22Rv1 (cell line): ENCODE results near the gene SORCS2.

Experiments used
- H3K27ac ChIP-seq: fragments of 450-650 bp; 2 replicates; pipeline ENCODE4 v1.5.1; 2017
- ZFX ChIP-seq: fragments of 450-650 bp; IDR thresholded peaks from 2 replicates; pipeline ENCODE4 v1.6.1; 2017; ENCODE audit warnings: antibody characterized with exemption, borderline replicate concordance
- TF ChIP-seq, protein P1 (sequence below): fragments of 450-650 bp; IDR thresholded peaks from 2 replicates; pipeline ENCODE4 v1.5.1; 2017; ENCODE audit warnings: mild to moderate bottlenecking

SORCS2 gene

GRCh38 chr4:7777017-7777710 is 584.8 kb downstream of the SORCS2 start:
- TF ChIP-seq, protein P1, sequence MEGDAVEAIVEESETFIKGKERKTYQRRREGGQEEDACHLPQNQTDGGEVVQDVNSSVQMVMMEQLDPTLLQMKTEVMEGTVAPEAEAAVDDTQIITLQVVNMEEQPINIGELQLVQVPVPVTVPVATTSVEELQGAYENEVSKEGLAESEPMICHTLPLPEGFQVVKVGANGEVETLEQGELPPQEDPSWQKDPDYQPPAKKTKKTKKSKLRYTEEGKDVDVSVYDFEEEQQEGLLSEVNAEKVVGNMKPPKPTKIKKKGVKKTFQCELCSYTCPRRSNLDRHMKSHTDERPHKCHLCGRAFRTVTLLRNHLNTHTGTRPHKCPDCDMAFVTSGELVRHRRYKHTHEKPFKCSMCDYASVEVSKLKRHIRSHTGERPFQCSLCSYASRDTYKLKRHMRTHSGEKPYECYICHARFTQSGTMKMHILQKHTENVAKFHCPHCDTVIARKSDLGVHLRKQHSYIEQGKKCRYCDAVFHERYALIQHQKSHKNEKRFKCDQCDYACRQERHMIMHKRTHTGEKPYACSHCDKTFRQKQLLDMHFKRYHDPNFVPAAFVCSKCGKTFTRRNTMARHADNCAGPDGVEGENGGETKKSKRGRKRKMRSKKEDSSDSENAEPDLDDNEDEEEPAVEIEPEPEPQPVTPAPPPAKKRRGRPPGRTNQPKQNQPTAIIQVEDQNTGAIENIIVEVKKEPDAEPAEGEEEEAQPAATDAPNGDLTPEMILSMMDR = no peak
- no peak for TF ChIP-seq ZFX
- H3K27ac ChIP-seq = no peak overlapping the region

DNA sequence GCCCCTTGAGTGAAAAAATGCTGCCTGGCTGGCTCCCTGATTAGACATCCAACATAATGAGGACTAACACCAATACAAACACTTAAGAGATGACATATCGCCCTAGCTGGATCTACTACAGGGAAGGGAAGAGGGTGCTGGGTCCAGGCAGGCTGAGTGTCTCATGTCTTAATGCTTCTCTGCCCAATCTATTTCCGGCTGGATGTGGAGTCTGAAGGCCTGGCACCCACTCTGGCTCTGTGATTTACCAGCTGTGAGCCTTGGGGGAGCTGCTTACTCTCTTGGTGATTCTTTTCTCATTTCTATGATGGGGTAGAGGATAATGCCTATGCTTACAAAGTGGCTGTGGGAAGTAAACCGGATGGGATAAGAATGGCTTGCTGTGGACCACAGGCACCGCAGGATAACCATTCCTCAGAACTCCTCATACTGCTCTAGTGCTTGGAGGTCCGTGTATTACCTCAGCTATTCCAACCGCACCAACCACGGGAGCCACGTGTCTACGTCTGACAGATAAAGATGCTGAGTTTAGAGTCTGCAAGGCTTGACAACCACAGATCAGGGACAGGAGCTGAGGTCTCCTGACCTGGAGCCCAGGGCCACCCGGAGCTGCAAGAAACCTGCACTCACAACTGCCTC is 585.7 kb downstream of the SORCS2 start:
- no peak for TF ChIP-seq ZFX
- TF ChIP-seq, protein P1 = no peak
- no peak overlapping the region for H3K27ac ChIP-seq

GRCh38 chr4:7778510-7779431 is 586.4 kb downstream of the SORCS2 start:
- TF ChIP-seq ZFX = no peak
- H3K27ac ChIP-seq = no peak overlapping the region

DNA sequence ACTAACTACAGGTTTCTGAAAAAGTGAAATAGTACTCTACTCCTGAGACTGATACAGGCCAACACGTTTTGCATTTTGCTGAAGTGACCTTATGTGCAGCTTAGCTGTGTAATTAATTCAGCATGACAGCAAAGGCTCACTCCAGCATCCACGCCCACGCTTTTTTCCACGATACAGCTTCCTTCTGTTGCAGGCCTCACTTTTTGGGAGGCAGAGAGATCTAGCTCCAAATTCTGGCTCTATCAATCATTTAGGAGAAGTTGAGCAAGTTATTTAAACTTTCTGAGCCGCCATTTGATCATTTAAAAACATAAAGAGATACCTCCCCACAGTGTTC is 587.1 kb downstream of the SORCS2 start:
- TF ChIP-seq, protein P1 = no peak
- TF ChIP-seq ZFX = no peak
- no peak overlapping the region for H3K27ac ChIP-seq

DNA sequence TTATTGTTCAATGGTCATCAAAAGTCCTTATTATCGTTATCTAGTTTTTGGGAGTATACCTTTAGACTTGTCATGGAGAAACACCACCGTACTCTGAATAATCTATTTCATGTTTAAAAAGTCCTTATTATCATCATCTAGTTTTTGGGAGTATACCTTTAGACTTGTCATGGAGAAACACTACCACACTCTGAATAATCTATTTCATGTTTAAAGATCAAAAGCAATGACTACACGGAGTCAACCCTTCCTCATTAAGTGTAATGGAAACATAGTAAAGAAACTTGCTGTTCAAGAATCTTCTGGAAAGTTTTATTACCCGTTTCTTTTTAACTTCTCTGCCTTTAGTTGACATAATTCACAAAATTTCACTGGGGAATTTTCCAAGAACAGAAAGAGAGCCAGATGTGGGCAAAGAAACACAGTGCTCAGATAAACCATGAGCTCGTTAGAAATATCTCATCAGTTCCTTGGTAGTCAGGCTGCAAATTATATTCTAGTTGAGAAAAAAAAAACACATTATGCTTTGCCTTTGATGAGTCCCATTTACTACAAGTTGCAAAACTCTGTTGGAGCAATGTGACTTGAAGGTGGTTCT is 588.5 kb downstream of the SORCS2 start:
- TF ChIP-seq ZFX = no peak
- TF ChIP-seq, protein P1 = no peak
- H3K27ac ChIP-seq = no peak overlapping the region

- H3K27ac ChIP-seq = no peak overlapping the region
- no peak for TF ChIP-seq ZFX
- TF ChIP-seq, protein P1 = no peak
Observed at GRCh38 chr4:7781366-7781765, 589.0 kb downstream of the SORCS2 start.

DNA sequence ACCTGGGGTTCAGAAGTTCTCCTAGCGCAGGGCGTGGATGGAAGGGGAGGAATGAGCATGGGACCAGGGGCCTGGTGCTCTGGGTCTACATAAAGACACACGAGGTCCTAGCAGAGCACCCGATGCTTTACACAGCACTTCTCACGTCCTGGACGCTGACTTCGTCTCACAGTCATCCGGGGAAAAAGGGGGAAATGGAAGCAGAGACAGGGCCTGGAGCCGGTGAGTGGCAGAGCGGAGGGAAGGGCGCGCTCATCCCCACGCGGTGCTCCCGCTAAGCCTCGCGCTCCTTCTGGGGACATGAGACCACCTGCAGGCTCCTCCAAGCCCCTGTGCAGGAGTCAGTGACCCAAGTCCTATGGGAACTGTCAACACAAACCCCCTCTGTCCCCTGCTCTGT is 589.7 kb downstream of the SORCS2 start:
- no peak overlapping the region for H3K27ac ChIP-seq
- TF ChIP-seq, protein P1 = no peak
- TF ChIP-seq ZFX = no peak
